Activated CD4-positive, alpha-beta T cell treated with anti-CD3 and anti-CD28 coated beads, Interleukin-2, amount 50 U/mL, for 48 hours (primary cell): Measurements from ENCODE around the gene SHLD2.
"Not testable (repeated sequence)": the region's sequence is repeated elsewhere in the genome, so short reads cannot be mapped to it uniquely, and the experiment has no call there.

Experiments
- DNase-seq, 2 experiments: peaks; one replicate each; pipeline ENCODE4 v3.0.0-alpha.2; 2020

Gene SHLD2

GRCh38 chr10:87222789-87223188 is 127.8 kb downstream of the SHLD2 start:
- not testable (repeated sequence) for DNase-seq

GRCh38 chr10:87225148-87225547 is 130.1 kb downstream of the SHLD2 start, which contains the start of gene NUTM2A:
TSS of gene NUTM2A (plus strand) at chr10:87225448. CDS start at chr10:87225831, 383 bp downstream.
- not testable (repeated sequence) for DNase-seq

GRCh38 chr10:87228247-87228646 is 133.2 kb downstream of the SHLD2 start:
- DNase-seq, result not testable (repeated sequence)

- not testable (repeated sequence) for DNase-seq
Observed at GRCh38 chr10:87229211-87229610, 134.2 kb downstream of the SHLD2 start.

- not testable (repeated sequence) for DNase-seq
Observed at GRCh38 chr10:87234854-87235253, 139.8 kb downstream of the SHLD2 start.

GRCh38 chr10:87237244-87237643 is 142.2 kb downstream of the SHLD2 start:
- DNase-seq, result not testable (repeated sequence)

GRCh38 chr10:87239346-87239808 is 144.4 kb downstream of the SHLD2 start:
- not testable (repeated sequence) for DNase-seq
